HepG2 (cell line): ENCODE data around the gene USP19. TPM values are rescaled to one million over a fixed set of nuclear protein-coding genes. Genes with fewer than 3 reads are reported as not detected.

Source experiments
- ARID2 ChIP-seq: sonication (generic); formaldehyde crosslinking; IDR thresholded peaks from 2 replicates; pipeline ENCODE4 v1.8.1; 2022; ENCODE audit warnings: mild to moderate bottlenecking, missing genetic modification reagents, borderline replicate concordance
- DMAP1 ChIP-seq: IDR thresholded peaks from 2 replicates; pipeline ENCODE4 v1.6.1; 2016
- ELF3 ChIP-seq: IDR thresholded peaks from 2 replicates; pipeline ENCODE4 v1.6.1; 2016; ENCODE audit warnings: missing genetic modification reagents, missing compliant biosample characterization
- HMGA1 ChIP-seq: sonication (generic); formaldehyde crosslinking; conservative IDR thresholded peaks from 2 replicates; pipeline ENCODE4 v1.4.0; 2020; ENCODE audit warnings: missing genetic modification reagents
- HNRNPL ChIP-seq: fragments of 200-400 bp; formaldehyde crosslinking; IDR thresholded peaks from 2 replicates; pipeline ENCODE4 v1.6.1; 2017; ENCODE audit warnings: mild to moderate bottlenecking, low read depth, low read length
- KAT8 ChIP-seq: IDR thresholded peaks from 2 replicates; pipeline ENCODE4 v1.6.1; 2016; ENCODE audit warnings: missing genetic modification reagents, missing compliant biosample characterization
- KDM2A ChIP-seq: sonication (generic); formaldehyde crosslinking; IDR thresholded peaks from 2 replicates; pipeline ENCODE4 v1.4.0; 2020; ENCODE audit warnings: low read depth, missing genetic modification reagents, borderline replicate concordance
- LCORL ChIP-seq, 2 experiments: fragments of 450-650 bp in 1 of 2; sonication (generic) in 1 of 2; formaldehyde crosslinking in 1 of 2; IDR thresholded peaks; 2 replicates each; pipeline versions ENCODE4 v1.5.0 to v1.6.1; 2017 to 2020; ENCODE audit warnings: antibody characterized with exemption in 1 of 2, missing genetic modification reagents in 1 of 2
- NR2F6 ChIP-seq, 2 experiments: IDR thresholded peaks; 2 replicates each; pipeline ENCODE4 v1.6.1; 2016; ENCODE audit warnings: antibody characterized with exemption in 1 of 2, mild to moderate bottlenecking in 1 of 2
- PATZ1 ChIP-seq: sonication (generic); formaldehyde crosslinking; IDR thresholded peaks from 2 replicates; pipeline ENCODE4 v1.4.0; 2020; ENCODE audit warnings: missing genetic modification reagents
- PCBP1 ChIP-seq: fragments of 200-400 bp; formaldehyde crosslinking; IDR thresholded peaks from 2 replicates; pipeline ENCODE4 v1.6.1; 2017; ENCODE audit warnings: mild to moderate bottlenecking, low read depth, low read length, borderline replicate concordance
- PHF8 ChIP-seq: sonication (generic); formaldehyde crosslinking; IDR thresholded peaks from 2 replicates; pipeline ENCODE4 v1.5.0; 2020; ENCODE audit warnings: missing genetic modification reagents
- POGZ ChIP-seq: sonication (generic); formaldehyde crosslinking; IDR thresholded peaks from 2 replicates; pipeline ENCODE4 v1.4.0; 2020; ENCODE audit warnings: mild to moderate bottlenecking, missing genetic modification reagents
- POLR2A ChIP-seq, 2 experiments: IDR thresholded peaks; 2 replicates each; pipeline ENCODE4 v1.6.1; 2011; ENCODE audit warnings: low read depth in 2 of 2, low read length in 2 of 2, mild to moderate bottlenecking in 1 of 2, moderate library complexity in 1 of 2; ENCODE audit not compliant: insufficient read depth in 1 of 2
- POLR2G ChIP-seq: fragments of 200-400 bp; formaldehyde crosslinking; IDR thresholded peaks from 2 replicates; pipeline ENCODE4 v1.6.1; 2018; ENCODE audit warnings: mild to moderate bottlenecking, low read depth, low read length, moderate library complexity
- RBM39 ChIP-seq: fragments of 200-400 bp; formaldehyde crosslinking; IDR thresholded peaks from one replicate; pipeline ENCODE4 v1.6.1; 2018; ENCODE audit warnings: antibody characterized with exemption, mild to moderate bottlenecking, low read depth, low read length; ENCODE audit not compliant: poor library complexity, severe bottlenecking
- YY1 ChIP-seq: IDR thresholded peaks from 2 replicates; pipeline ENCODE4 v1.6.1; 2011; ENCODE audit warnings: low read length, low read depth, moderate library complexity, mild to moderate bottlenecking; ENCODE audit not compliant: insufficient read depth, insufficient replicate concordance
- ZBTB7B ChIP-seq: sonication (generic); formaldehyde crosslinking; IDR thresholded peaks from 2 replicates; pipeline ENCODE4 v1.4.0; 2020; ENCODE audit warnings: missing genetic modification reagents
- ZNF17 ChIP-seq: sonication (generic); formaldehyde crosslinking; IDR thresholded peaks from 2 replicates; pipeline ENCODE4 v1.5.0; 2020; ENCODE audit warnings: mild to moderate bottlenecking, missing genetic modification reagents
- ZNF180 ChIP-seq: sonication (generic); formaldehyde crosslinking; IDR thresholded peaks from 2 replicates; pipeline ENCODE4 v1.4.0; 2020; ENCODE audit warnings: low read depth, missing genetic modification reagents, borderline replicate concordance
- ZNF598 ChIP-seq: sonication (generic); formaldehyde crosslinking; IDR thresholded peaks from 2 replicates; pipeline ENCODE4 v1.5.1; 2020; ENCODE audit warnings: mild to moderate bottlenecking, missing genetic modification reagents, borderline replicate concordance
- polyA plus RNA-seq, 8 experiments: library from polyadenylated mRNA; depleted of rRNA in 3 of 8; stranded (reverse) in 7 of 8; unstranded in 1 of 8; fragments of >200 nt; fragmentation: Illumina TruSeq in 4 of 8; extraction: Trizol in 4 of 8; gene quantifications; 2 replicates each; pipeline versions ENCODE4 v1.2.1 to v1.2.3, GENCODE V29; 2011 to 2016; ENCODE audit warnings: low read depth in 4 of 8, missing spikeins in 1 of 8, mixed read lengths in 1 of 8; ENCODE audit not compliant: insufficient read depth in 1 of 8
- total RNA-seq, 5 experiments: library from RNA; depleted of rRNA; stranded (reverse); fragments of >200 nt; fragmentation: Illumina TruSeq; extraction: Trizol; gene quantifications; 2 replicates each; pipeline ENCODE4 v1.2.3, GENCODE V29; 2016; ENCODE audit warnings: low read depth in 1 of 5
- TF ChIP-seq, protein P1 (sequence below): sonication (generic); formaldehyde crosslinking; IDR thresholded peaks from 2 replicates; pipeline ENCODE4 v1.8.1; 2023; ENCODE audit warnings: missing genetic modification reagents, inconsistent platforms, borderline replicate concordance
- TF ChIP-seq, protein P2 (sequence below): sonication (generic); formaldehyde crosslinking; IDR thresholded peaks from 2 replicates; pipeline ENCODE4 v1.4.0; 2020; ENCODE audit warnings: missing genetic modification reagents
- TF ChIP-seq, protein P3 (sequence below): sonication (generic); formaldehyde crosslinking; IDR thresholded peaks from 2 replicates; pipeline ENCODE4 v1.8.1; 2022; ENCODE audit warnings: mild to moderate bottlenecking, missing genetic modification reagents

USP19 gene
- total and polyA plus RNA-seq, 2 of the 13 experiments (the other 11 are each of a cell fraction or from before 2014, with no cell fraction given), result 28.3 to 31.7 TPM

DNA sequence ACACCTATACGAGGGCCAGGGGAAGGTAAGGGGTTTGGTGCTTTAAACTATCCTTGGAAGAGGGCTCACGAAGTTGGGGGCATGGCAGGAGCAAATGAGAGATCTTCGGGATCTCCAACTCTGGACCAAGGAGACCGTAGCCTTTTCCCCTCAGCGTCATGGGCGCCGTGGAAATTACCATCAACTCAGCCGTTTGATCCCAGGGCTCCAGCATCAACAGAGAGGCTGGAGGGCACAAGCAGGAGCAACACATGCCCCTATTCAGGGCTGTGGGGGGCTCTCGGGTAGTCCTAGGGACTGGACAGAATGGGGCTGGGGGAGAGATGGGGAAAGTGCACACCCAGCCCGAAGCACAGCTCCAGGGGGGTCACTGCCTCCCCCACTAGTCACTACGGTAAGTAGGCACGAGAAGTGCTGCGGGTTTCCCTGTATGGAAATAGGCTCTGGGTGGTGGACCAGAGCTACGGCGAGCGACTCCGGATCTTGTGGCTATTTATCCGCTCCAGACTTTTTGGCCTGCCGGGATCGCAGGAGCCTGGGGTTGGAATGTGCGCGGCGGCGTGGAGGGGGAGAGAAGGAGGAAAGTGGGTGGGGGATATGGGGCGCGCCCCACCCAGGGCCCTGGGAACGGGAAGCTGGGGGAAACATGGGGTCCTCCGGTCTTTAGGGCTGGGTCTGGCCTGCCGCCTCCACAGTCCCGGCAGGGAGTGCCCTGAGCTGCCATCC is 12.8 kb upstream of the USP19 start (continued):
- TF ChIP-seq ARID2 (no peak), PATZ1 (CRISPR knock-in tag) (peak; percentile 88), DMAP1 (CRISPR knock-in tag) (peak; percentile 39; the same call in 1 of the 2 replicates), LCORL (IDR thresholded peaks at IDR 0.05) (no peak), LCORL (CRISPR knock-in tag; IDR thresholded peaks at IDR 0.05) (0 out of 2 replicates have a peak, but pooled peaks have one; percentile 44), NR2F6 (IDR thresholded peaks at IDR 0.05) (no peak; the same call in 1 of the 2 replicates), NR2F6 (CRISPR knock-in tag; IDR thresholded peaks at IDR 0.05) (peak; percentile 17; the same call in 1 of the 2 replicates), ZNF180 (no peak), ZNF598 (no peak), YY1 (peak; percentile 79), KAT8 (CRISPR knock-in tag) (0 out of 2 replicates have a peak, but pooled peaks have one; percentile 29), ELF3 (peak; percentile 36; the same call in 1 of the 2 replicates), POLR2A (IDR thresholded peaks at IDR 0.05; ENCODE audit: insufficient read depth in 1 of 2, low read depth in 2 of 2, low read length in 2 of 2) (peak in 1 of 2 experiments; percentile 31; a peak in 1 of 4 replicates), POLR2G (peak; percentile 70), RBM39 (peak; percentile 4), POGZ (CRISPR knock-in tag) (0 out of 2 replicates have a peak, but pooled peaks have one; percentile 6), ZBTB7B (0 out of 2 replicates have a peak, but pooled peaks have one; percentile 24), PCBP1 (0 out of 2 replicates have a peak, but pooled peaks have one; percentile 86), HNRNPL (peak; percentile 70; the same call in 1 of the 2 replicates), ZNF17 (no peak), PHF8 (CRISPR knock-in tag) (peak; percentile 46; the same call in 1 of the 2 replicates), KDM2A (CRISPR knock-in tag) (peak; percentile 38; the same call in 1 of the 2 replicates), HMGA1 (no peak)
- TF ChIP-seq, protein P1, sequence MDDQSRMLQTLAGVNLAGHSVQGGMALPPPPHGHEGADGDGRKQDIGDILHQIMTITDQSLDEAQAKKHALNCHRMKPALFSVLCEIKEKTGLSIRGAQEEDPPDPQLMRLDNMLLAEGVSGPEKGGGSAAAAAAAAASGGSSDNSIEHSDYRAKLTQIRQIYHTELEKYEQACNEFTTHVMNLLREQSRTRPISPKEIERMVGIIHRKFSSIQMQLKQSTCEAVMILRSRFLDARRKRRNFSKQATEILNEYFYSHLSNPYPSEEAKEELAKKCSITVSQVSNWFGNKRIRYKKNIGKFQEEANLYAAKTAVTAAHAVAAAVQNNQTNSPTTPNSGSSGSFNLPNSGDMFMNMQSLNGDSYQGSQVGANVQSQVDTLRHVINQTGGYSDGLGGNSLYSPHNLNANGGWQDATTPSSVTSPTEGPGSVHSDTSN (CRISPR knock-in tag), result no peak
- TF ChIP-seq, protein P2, sequence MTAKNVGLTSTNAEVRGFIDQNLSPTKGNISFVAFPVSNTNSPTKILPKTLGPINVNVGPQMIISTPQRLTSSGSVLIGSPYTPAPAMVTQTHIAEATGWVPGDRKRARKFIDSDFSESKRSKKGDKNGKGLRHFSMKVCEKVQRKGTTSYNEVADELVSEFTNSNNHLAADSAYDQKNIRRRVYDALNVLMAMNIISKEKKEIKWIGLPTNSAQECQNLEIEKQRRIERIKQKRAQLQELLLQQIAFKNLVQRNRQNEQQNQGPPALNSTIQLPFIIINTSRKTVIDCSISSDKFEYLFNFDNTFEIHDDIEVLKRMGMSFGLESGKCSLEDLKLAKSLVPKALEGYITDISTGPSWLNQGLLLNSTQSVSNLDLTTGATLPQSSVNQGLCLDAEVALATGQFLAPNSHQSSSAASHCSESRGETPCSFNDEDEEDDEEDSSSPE, result peak; percentile 38; the same call in 1 of the 2 replicates
- TF ChIP-seq, protein P3, sequence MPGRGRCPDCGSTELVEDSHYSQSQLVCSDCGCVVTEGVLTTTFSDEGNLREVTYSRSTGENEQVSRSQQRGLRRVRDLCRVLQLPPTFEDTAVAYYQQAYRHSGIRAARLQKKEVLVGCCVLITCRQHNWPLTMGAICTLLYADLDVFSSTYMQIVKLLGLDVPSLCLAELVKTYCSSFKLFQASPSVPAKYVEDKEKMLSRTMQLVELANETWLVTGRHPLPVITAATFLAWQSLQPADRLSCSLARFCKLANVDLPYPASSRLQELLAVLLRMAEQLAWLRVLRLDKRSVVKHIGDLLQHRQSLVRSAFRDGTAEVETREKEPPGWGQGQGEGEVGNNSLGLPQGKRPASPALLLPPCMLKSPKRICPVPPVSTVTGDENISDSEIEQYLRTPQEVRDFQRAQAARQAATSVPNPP, result no peak
